Activated T-helper 1 cell treated with Interleukin-2 at 50 U/mL for 16 hours (primary cell): ENCODE results near the gene RPL41.

ENCODE experiments used
- DNase-seq: peaks from one replicate; pipeline ENCODE4 v3.0.0-alpha.2; 2020; ENCODE audit warnings: low read depth

Gene RPL41

DNA sequence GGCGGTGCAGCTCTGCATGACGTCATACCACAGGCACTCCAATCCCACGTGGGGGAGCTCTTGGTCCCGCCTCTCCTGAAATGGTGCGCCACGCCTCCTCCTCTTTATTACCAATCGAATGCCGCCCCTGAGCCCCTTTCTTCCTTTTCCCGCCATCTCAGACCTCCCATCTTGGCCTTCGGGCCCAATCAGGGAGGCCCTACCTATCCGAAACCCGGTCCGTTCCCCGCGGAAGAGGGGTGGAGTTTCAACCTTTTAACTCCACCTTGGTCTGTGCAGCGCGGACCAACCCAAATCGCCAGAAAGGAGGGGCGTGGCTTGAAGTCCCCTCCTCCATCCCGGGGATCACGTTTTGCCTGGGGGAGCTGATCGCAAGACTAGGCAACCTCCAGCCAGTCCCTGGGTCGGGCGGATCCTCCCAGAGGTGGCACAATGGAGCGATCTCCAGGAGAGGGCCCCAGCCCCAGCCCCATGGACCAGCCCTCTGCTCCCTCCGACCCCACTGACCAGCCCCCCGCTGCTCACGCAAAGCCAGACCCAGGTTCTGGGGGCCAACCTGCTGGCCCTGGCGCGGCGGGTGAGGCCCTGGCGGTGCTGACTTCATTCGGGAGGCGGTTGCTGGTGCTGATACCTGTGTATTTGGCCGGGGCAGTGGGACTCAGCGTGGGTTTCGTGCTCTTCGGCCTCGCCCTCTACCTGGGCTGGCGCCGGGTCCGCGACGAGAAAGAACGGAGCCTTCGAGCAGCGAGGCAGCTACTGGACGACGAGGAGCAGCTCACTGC, 11.6 kb downstream of the RPL41 start, which contains the start of gene ESYT1:
Gene ESYT1 (plus strand): TSS at position 380 of the 782 bp plus-strand sequence. CDS start 53 bp downstream, at position 433.
- peak; percentile 95 for DNase-seq

DNA sequence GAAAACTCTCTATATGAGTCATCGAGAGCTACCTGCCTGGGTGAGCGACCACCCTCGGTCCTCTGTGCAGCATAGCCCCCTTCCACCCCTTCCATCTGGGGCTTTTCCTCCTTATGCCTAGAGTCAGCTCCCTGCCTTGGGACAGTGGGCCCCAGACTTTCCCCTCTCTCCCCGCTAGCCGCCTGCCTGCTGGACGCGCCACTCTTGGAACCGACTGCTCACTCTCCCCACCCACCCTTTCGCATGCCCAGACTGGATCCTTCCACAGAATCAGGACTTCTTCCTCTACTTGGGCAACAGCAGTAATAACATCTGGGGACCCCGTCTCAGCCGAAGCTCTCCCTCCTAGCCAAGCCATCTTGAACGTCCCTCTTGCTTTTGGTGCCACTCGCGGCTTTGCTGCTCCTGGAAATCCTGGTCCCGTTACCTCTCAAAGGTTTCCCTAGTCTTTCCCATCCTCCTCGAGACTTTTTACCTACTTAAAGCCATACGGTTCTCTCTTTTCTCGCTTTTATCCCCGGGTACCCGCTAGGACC, 12.3 kb downstream of the RPL41 start:
- no peak for DNase-seq

DNA sequence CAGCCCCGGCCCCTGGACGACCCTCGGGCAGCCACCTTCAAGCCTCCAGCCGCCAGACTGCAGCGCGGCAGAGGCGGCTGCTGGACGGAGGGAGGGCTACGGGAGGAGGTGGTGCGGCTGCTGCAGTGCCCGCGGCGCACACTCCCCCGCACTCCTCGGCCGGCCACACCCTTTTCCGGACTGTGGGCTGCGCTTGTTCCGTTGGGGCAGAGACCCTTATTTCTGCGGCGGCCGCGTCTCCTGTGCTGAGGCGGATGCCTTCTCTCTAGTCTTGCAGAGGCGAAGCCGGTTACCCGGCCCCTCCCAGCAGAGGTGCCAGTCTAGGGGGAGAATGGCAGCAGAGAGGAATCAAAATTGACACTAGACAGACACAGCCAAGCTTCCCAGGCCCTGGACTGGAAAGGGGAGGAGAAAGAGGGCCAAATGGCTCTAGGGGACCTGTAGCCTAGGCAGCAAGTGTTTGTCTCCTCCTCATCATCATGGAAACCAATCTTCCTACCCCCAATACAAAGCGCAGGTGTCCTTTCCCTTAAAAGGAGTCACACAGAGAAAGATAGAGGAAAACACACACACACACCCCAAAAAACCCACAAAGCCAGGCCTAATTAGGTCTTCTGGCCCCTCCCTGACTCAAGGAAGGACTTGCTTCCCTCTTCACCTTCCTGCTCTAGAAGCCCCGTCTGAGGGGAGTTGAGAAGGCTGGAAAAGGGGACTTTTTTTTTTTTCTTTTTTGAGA, 12.9 kb downstream of the RPL41 start:
- peak; percentile 69 for DNase-seq

DNA sequence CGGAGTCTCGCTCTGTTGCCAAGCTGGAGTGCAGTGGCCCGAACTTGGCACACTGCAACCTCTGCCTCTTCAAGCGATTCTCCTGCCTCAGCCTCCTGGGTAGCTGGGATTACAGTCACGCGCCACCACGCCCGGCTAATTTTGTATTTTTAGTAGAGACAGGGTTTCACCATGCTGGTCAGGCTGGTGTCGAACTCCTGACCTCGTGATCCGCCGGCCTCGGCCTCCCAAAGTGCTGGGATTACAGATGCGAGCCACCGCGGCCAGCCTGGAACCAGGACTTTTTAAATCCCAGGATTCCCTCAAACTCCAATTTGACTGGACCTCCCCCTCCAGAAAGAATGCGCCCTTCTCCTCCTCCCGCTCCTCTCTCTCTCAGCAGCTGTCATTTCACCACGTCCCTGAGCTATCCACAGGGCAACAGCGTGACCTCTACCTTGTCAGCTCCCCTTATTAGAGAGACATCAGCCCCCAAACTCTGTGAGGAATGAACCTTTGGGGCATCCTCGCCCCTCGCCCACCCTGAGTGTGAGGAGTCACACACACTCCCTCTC, 13.6 kb downstream of the RPL41 start:
- no peak for DNase-seq

GRCh38 chr12:56130876-56131275, 14.4 kb downstream of the RPL41 start:
- no peak for DNase-seq

GRCh38 chr12:56134897-56135296, 18.5 kb downstream of the RPL41 start:
- DNase-seq, result no peak

- no peak for DNase-seq
These were observed 21.6 kb downstream of the RPL41 start for GRCh38 chr12:56137853-56138571.

- DNase-seq, result no peak
These were observed 25.7 kb downstream of the RPL41 start for GRCh38 chr12:56141946-56142784.

GRCh38 chr12:56143217-56143616, 26.8 kb downstream of the RPL41 start:
- no peak for DNase-seq

GRCh38 chr12:56143870-56144269, 27.4 kb downstream of the RPL41 start:
- DNase-seq, result no peak

GRCh38 chr12:56145217-56145616, 28.8 kb downstream of the RPL41 start:
- DNase-seq, result no peak

- DNase-seq, result no peak
These were observed 30.3 kb downstream of the RPL41 start for GRCh38 chr12:56146492-56147460.

- DNase-seq, result no peak
These were observed 34.1 kb downstream of the RPL41 start for GRCh38 chr12:56150563-56150962.

DNA sequence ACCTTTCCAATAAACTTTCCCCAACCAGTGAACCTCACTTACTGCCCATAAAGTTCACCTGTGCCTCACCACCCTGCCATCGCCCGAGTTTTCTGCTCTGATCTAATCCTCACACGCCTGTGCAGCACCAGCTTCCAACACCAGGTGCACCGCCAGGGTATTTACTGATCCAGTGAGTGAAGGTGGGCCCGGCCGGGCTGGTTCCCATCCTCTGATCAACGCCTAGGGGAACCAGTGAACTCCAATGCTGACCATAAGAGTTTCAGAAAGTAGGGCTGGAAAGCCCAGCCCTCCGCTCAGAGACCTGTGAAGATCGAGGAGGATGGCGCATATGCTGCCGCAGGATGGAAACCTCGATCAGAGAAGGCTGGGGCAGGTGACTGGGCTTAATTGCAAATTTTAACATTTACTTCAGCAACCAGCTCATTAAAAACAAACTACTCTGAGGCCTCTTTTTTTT, 35.3 kb downstream of the RPL41 start:
- DNase-seq, result peak; percentile 45

DNA sequence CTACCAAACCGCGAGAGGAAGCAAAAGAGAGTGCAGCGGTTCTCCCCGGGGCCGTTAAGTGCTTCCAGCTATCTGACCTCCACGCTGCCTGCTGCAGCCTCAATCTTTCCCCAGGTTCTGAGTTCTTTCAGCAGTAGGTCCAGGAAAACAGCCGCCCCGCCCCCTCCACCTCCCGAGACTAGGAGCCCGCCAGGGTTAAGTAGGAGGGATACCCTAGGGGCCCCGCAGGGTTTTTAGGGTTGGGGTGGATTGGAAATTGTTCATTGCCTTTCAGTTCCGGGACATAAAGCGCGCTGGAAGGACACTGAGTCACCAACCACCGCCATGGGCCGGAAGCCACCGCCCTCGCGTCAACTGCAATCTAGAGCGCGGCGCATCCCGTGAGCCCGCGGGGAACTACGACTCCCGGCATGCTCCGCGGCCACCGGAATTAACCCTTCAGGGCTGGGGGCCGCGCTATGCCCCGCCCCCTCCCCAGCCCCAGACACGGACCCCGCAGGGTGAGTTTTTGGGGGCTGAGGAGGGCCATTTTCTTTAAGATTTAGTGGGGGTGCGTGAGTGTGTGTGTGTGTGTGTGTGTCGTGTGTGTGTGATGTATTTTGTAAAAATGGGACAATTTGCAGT, 35.8 kb downstream of the RPL41 start, which contains the start of gene MYL6B:
Gene MYL6B (plus strand): TSS at position 456 of the 624 bp plus-strand sequence. CDS start 1,332 bp downstream, outside the sequence.
- DNase-seq, result peak; percentile 86

- no peak for DNase-seq
These were observed 36.6 kb downstream of the RPL41 start for GRCh38 chr12:56152756-56153677.

DNA sequence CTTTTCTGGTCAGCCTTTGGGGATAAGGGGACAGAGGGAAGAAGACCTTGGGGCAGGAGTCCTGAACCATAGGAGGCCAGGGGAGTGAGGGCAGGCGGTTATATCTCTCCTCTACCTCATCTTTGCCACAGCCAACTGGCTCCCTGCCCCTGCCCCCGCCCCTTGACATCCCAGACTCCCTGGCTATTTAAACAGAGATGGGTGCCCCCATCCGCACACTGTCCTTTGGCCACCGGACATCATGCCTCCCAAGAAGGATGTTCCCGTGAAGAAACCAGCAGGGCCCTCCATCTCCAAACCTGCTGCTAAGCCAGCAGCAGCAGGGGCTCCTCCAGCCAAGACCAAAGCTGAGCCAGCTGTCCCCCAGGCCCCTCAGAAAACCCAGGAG, 37.2 kb downstream of the RPL41 start:
- DNase-seq, result no peak

- no peak for DNase-seq
These were observed 37.9 kb downstream of the RPL41 start for GRCh38 chr12:56154246-56154771.
